ENCODE results near the gene XRCC6.
"Not testable (repeated sequence)": the region's sequence is repeated elsewhere in the genome, so short reads cannot be mapped to it uniquely, and the experiment has no call there.

XRCC6 gene

GRCh38 chr22:41661713-41662112 lies 40.6 kb downstream of the XRCC6 start:
- ATAC-seq: no peak
- TF ChIP-seq CSRNP3 (CRISPR knock-in tag; IDR thresholded peaks at IDR 0.05) (no peak), ZNF565 (CRISPR knock-in tag; conservative IDR thresholded peaks at IDR 0.05; ENCODE audit: low read depth) (no peak), ESRRG (CRISPR knock-in tag; IDR thresholded peaks at IDR 0.05) (no peak), ZNF8 (CRISPR knock-in tag; IDR thresholded peaks at IDR 0.05) (no peak), ZC3H10 (CRISPR knock-in tag; IDR thresholded peaks at IDR 0.05) (no peak)

GRCh38 chr22:41663594-41663993 lies 42.5 kb downstream of the XRCC6 start:
- ATAC-seq: not testable (repeated sequence)

- no peak for ATAC-seq
- TF ChIP-seq TSHZ2 (CRISPR knock-in tag; IDR thresholded peaks at IDR 0.05): no peak
- TF ChIP-seq CSDC2 (CRISPR knock-in tag; IDR thresholded peaks at IDR 0.05): no peak
- TF ChIP-seq TOX (CRISPR knock-in tag; IDR thresholded peaks at IDR 0.05; ENCODE audit: borderline replicate concordance): no peak
- no peak for TF ChIP-seq TCF4 (CRISPR knock-in tag; IDR thresholded peaks at IDR 0.05; ENCODE audit: borderline replicate concordance)
- TF ChIP-seq GLIS3 (CRISPR knock-in tag; IDR thresholded peaks at IDR 0.05): no peak
- TF ChIP-seq RARB (CRISPR knock-in tag; IDR thresholded peaks at IDR 0.05): no peak
- TF ChIP-seq ZC3H10 (CRISPR knock-in tag; IDR thresholded peaks at IDR 0.05): no peak
- no peak for TF ChIP-seq ARNTL (CRISPR knock-in tag; IDR thresholded peaks at IDR 0.05; ENCODE audit: borderline replicate concordance, low read depth)
- TF ChIP-seq PATZ1 (CRISPR knock-in tag; IDR thresholded peaks at IDR 0.05; ENCODE audit: borderline replicate concordance): no peak
- TF ChIP-seq ZNF565 (CRISPR knock-in tag; conservative IDR thresholded peaks at IDR 0.05; ENCODE audit: low read depth): no peak
- no peak for TF ChIP-seq CSRNP3 (CRISPR knock-in tag; IDR thresholded peaks at IDR 0.05)
- no peak for TF ChIP-seq ZNF70 (CRISPR knock-in tag; IDR thresholded peaks at IDR 0.05)
- TF ChIP-seq ISL1 (CRISPR knock-in tag; IDR thresholded peaks at IDR 0.05): no peak
- TF ChIP-seq ESRRG (CRISPR knock-in tag; IDR thresholded peaks at IDR 0.05): no peak
- TF ChIP-seq ZNF8 (CRISPR knock-in tag; IDR thresholded peaks at IDR 0.05): no peak
- TF ChIP-seq SNAI2 (CRISPR knock-in tag; IDR thresholded peaks at IDR 0.05): no peak
- no peak for TF ChIP-seq CREB5 (CRISPR knock-in tag; IDR thresholded peaks at IDR 0.05; ENCODE audit: low read depth)
- no peak for TF ChIP-seq POU6F1 (CRISPR knock-in tag; IDR thresholded peaks at IDR 0.05; ENCODE audit: borderline replicate concordance, low read depth)
- TF ChIP-seq BACH2 (CRISPR knock-in tag; IDR thresholded peaks at IDR 0.05; ENCODE audit: borderline replicate concordance): no peak
Measured at GRCh38 chr22:41664490-41664889, 43.4 kb downstream of the XRCC6 start.

Measured in SK-N-SH treated with all-trans-retinoic acid at 6 μM for 48 hours (cell line).